ENCODE data around the gene ATG3. TPM values are rescaled to one million over a fixed set of nuclear protein-coding genes. Genes with fewer than 3 reads are reported as not detected.

The ATG3 gene
- total RNA-seq, 1 experiment from 2014 or later = 75.1 TPM

GRCh38 chr3:112508261-112508660 lies 53.5 kb downstream of the ATG3 start:
- ATAC-seq = no peak
- Histone ChIP-seq H3K27me3 (ENCODE audit: control insufficient read depth, insufficient read depth, low read length) (no peaks in the 10 kb centered on the region), H3K9me3 (ENCODE audit: control insufficient read depth, insufficient read depth, low read depth, low read length) (0 out of 2 replicates have a peak, but pooled peaks cover 3% of the 10 kb centered on the region), H3K4me3 (ENCODE audit: low read depth in 2 of 2, low read length in 2 of 2) (no peak overlapping the region), H3K27ac (ENCODE audit: low read length) (no peak overlapping the region), H3K36me3 (ENCODE audit: control insufficient read depth, insufficient read depth, low read length) (no peaks in the 10 kb centered on the region), H3K4me1 (ENCODE audit: control insufficient read depth, insufficient read depth, low read length) (no peaks in the 10 kb centered on the region)
- no peak for TF ChIP-seq POLR2AphosphoS5 (IDR thresholded peaks at IDR 0.05; ENCODE audit: low read depth, low read length)
- TF ChIP-seq SIN3A (IDR thresholded peaks at IDR 0.05; ENCODE audit: borderline replicate concordance, insufficient read depth, low read depth, low read length) = no peak
- no peak for TF ChIP-seq CTCF (IDR thresholded peaks at IDR 0.05)
- TF ChIP-seq REST (IDR thresholded peaks at IDR 0.05; ENCODE audit: insufficient read depth in 1 of 2, low read depth in 2 of 2, low read length in 1 of 2) = no peak
- TF ChIP-seq TCF7L2 (IDR thresholded peaks at IDR 0.05; ENCODE audit: low read depth, low read length) = no peak
- ChIA-PET CTCF (no interaction called here), POLR2A (interaction anchor here (0.7 kb wide), 1 partner anchor 75 kb away, joined by 3 read pairs; no protein-coding TSS in a partner anchor)
- in situ Hi-C loops (cut with HindIII; ENCODE audit: low pct_unique_long_range_greater_than_20kb, low sequenced_read_pairs) = no loop called here
- DNase-seq (ENCODE audit: low read depth, low spot score) = no peak
- no TSS peak for BruUV-seq (replicated peaks)
- intact Hi-C loops (cut with micrococcal nuclease; ENCODE audit: unreplicated experiment) = no loop called here

GRCh38 chr3:112505907-112506306 lies 55.9 kb downstream of the ATG3 start:
- no peaks in the 10 kb centered on the region for H3K4me1 ChIP-seq (ENCODE audit: control insufficient read depth, insufficient read depth, low read length)
- intact Hi-C loops (cut with micrococcal nuclease; ENCODE audit: unreplicated experiment) = no loop called here
- no peak for ATAC-seq
- DNase-seq (ENCODE audit: low read depth, low spot score) = no peak
- H3K36me3 ChIP-seq (ENCODE audit: control insufficient read depth, insufficient read depth, low read length) = no peaks in the 10 kb centered on the region
- in situ Hi-C loops (cut with HindIII; ENCODE audit: low pct_unique_long_range_greater_than_20kb, low sequenced_read_pairs) = no loop called here
- POLR2A ChIA-PET = no interaction called here
- no peak overlapping the region for H3K4me3 ChIP-seq (ENCODE audit: low read depth in 2 of 2, low read length in 2 of 2)
- H3K9me3 ChIP-seq (ENCODE audit: control insufficient read depth, insufficient read depth, low read depth, low read length) = no peaks in the 10 kb centered on the region
- TF ChIP-seq TCF7L2 (IDR thresholded peaks at IDR 0.05; ENCODE audit: low read depth, low read length) (no peak), SIN3A (IDR thresholded peaks at IDR 0.05; ENCODE audit: borderline replicate concordance, insufficient read depth, low read depth, low read length) (no peak), CTCF (IDR thresholded peaks at IDR 0.05) (no peak), POLR2AphosphoS5 (IDR thresholded peaks at IDR 0.05; ENCODE audit: low read depth, low read length) (no peak), REST (IDR thresholded peaks at IDR 0.05; ENCODE audit: insufficient read depth in 1 of 2, low read depth in 2 of 2, low read length in 1 of 2) (no peak)
- CTCF ChIA-PET = no interaction called here
- H3K27ac ChIP-seq (ENCODE audit: low read length) = no peak overlapping the region
- no TSS peak for BruUV-seq (replicated peaks)
- H3K27me3 ChIP-seq (ENCODE audit: control insufficient read depth, insufficient read depth, low read length) = no peaks in the 10 kb centered on the region
